GM10266 (cell line): Measurements from ENCODE around the gene DRC7.
A peak's percentile ranks its signal among the peaks of the same experiment; 100 is the strongest.

Source experiments
- DNase-seq: peaks from one replicate; pipeline ENCODE4 v3.0.0; 2012; ENCODE audit errors: extremely low spot score
- CTCF ChIP-seq: IDR thresholded peaks from 2 replicates; pipeline ENCODE4 v1.5.1; 2012; ENCODE audit warnings: mild to moderate bottlenecking, low read depth; ENCODE audit not compliant: control insufficient read depth, insufficient read depth; ENCODE audit errors: missing control alignments

Gene DRC7

GRCh38 chr16:57732037-57732436, 37.4 kb downstream of the DRC7 start:
- no peak for TF ChIP-seq CTCF
- DNase-seq: no peak

GRCh38 chr16:57732714-57733113, 38.1 kb downstream of the DRC7 start:
- TF ChIP-seq CTCF: no peak
- DNase-seq: no peak

GRCh38 chr16:57734308-57734924, 39.8 kb downstream of the DRC7 start:
- DNase-seq: no peak
- no peak for TF ChIP-seq CTCF

- DNase-seq: peak; percentile 98
- no peak for TF ChIP-seq CTCF
These were observed 40.5 kb downstream of the DRC7 start for GRCh38 chr16:57734925-57735754.

- no peak for TF ChIP-seq CTCF
- no peak for DNase-seq
These were observed 41.3 kb downstream of the DRC7 start, which contains the start of gene KATNB1 for GRCh38 chr16:57735755-57736418. Gene KATNB1 (plus strand): TSS chr16:57735770. CDS start chr16:57737244, 1,474 bp downstream.

- peak; percentile 19 for TF ChIP-seq CTCF
- DNase-seq: no peak
These were observed 42.1 kb downstream of the DRC7 start for GRCh38 chr16:57736419-57737351.
